Umbilical cord (tissue), 2 donors: ENCODE data around the gene MGAT4B. TPM values are rescaled to one million over a fixed set of nuclear protein-coding genes. Genes with fewer than 3 reads are reported as not detected.

Experiments used
- DNase-seq: peaks from one replicate; pipeline ENCODE4 v3.0.0-alpha.2; 2015; ENCODE audit warnings: low spot score
- total RNA-seq: library from RNA; depleted of rRNA; stranded (reverse); fragments of >200 nt; gene quantifications from one replicate; pipeline ENCODE4 v1.2.3, GENCODE V29; 2014; ENCODE audit warnings: low replicate concordance; ENCODE audit not compliant: insufficient read depth

Gene MGAT4B
- total RNA-seq, 1 donor from 2014 or later, result 43.3 TPM

DNA sequence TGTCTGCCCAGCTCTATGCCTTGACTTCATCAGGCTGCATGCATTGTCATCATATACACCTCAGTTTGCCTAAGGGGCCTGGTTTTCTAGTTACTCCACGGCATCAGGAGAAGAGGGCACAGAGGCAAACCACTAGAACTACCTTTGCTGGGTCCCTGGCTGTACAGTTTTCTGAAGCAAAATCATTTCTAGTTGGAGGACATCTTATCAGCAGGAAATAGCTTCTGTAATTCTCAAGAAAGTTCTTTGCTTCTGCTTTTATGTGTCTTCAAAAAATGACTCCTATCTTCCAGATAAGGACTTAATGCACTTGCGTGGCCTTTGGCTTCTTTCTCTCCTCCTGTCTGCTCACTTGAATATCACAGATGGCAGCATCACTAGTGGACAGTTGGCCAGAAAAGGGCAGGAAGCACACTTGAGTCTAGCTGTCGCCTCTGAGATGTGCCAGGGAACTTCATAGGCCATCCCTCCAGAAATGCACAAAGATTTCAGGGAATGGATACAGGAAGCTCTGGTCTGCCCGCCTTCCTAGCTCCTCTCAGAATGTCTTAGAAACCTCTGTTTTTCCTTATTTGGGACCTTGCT lies 35.3 kb downstream of the MGAT4B start:
- no peak for DNase-seq

DNA sequence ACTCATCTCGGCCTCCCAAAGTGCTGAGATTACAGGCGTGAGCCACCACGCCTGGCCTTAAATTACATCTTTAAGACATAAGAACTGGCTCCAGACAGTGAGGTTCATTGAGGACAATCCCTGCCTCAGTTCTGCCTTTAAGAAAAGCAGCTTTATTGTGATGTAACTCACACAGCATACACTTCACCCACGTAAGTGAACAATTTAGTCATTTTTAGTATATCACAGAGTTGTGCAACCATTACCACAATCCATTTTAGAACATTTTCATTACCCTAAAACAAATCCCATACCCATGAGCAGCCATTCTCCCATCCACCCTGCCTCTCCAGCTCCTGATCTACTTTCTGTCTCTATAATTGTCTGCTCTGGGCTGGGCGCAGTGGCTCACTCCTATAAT lies 36.9 kb downstream of the MGAT4B start:
- no peak for DNase-seq

DNA sequence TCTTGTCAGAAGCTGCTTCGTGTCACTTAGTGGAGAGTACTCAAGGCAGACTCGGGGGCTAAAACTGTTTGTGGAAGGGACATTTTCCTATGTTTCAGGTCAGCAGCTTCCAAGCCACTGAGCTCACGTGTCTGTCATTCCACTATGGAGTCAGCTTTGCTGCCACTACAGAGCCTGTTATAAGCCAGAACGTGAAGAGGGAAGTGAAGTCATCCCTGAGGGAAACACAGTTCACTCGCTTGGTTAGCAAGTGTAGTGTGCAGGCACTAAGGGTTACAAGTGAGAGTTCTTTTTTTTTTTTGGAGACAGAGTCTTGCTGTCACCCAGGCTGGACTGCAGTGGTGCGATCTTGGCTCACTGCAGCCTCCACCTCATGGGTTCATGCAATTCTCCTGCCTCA lies 37.4 kb downstream of the MGAT4B start:
- DNase-seq, result no peak

DNA sequence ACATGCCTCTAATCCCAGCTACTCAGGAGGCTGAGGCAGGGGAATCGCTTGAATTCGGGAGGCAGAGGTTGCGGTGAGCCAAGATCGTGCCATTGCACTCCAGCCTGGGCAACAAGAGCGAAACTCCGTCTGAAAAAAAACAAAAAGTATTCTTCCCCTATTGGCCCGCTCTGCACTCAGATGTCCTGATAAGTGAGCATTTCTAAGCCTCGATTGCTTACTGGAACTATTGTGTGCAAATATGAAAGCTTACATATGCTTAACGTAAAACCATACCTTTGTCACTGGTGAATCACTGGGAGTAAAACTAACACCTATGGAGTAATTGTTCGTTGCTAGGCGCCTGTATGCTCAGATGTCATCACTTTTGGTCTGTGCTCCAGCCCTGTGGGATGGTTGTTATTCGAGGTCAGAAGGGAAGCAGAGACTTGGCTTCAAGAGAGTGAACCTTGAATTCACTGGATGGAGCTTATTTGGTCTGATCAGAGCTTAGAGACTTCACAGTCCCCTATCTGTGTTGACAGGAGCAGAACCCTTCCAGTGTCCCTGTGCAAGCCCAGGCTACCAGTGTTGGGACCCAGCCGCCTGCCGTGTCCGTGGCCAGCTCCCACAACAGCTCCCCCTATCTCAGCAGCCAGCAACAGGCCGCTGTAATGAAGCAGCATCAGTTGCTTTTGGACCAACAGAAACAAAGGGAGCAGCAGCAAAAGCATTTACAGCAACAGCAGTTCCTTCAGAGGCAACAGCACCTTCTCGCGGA lies 38.2 kb downstream of the MGAT4B start:
- no peak for DNase-seq

DNA sequence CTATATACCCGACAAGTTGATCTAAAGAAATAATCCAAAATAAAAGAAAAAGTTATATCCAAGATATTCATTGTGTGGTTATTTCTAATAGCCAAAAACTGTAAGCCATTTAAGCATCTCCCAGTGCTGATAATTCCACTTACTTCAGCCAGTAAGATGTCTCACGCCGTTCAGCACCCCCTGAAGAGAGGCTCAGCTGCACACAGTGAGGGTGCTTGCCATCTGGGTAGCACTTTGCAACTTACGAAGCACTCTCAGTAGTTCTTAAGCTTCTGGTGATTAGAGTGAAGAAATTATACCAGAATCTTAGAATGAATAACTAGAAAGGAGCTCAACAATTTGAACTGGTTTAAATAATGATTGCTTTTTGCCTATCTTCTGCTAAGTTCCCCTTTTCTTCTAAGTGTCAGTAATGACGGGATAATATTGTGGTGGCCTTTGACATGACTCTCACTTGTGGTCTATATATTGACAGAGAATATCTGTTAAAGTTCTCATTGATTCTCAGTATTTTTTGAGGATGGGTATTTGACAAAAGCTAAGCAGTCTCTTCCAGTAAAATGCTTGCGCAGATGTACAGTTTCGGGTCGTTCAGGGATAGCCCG lies 39.1 kb downstream of the MGAT4B start:
- DNase-seq, result no peak

DNA sequence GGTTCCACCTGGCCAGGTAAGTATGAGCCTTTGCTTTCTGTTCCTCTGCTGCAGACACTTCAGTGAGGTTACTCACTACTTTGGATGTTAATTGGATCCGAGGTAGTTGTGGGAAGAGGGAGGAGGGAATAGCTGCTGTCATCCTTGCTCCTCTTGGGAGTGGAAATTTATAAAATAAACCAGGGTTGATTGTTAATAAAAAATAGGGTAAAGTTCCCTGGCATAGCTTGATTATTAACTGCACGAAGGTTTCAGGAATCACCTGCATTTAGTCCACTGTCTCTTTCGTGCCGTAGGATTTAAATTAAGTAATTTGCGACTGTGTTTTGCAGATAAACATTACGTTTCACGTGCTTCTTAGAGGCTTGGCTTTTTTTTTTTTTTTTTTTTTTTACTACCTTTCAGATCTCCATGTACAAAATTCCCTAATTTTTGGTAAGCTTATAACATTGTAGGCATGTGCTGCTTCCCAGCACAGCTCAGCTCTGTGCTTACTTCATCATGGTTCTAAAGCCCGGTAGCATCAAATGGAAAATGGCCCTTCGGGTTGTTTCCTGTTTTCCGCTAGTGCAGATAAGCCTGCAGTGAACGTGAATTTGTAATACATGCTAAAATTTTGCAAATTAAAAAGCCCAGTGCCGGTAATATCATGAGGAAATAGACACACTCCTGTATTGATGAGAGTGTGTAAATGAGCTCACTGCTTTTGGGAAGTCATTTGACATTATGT lies 39.8 kb downstream of the MGAT4B start:
- DNase-seq, result no peak

DNA sequence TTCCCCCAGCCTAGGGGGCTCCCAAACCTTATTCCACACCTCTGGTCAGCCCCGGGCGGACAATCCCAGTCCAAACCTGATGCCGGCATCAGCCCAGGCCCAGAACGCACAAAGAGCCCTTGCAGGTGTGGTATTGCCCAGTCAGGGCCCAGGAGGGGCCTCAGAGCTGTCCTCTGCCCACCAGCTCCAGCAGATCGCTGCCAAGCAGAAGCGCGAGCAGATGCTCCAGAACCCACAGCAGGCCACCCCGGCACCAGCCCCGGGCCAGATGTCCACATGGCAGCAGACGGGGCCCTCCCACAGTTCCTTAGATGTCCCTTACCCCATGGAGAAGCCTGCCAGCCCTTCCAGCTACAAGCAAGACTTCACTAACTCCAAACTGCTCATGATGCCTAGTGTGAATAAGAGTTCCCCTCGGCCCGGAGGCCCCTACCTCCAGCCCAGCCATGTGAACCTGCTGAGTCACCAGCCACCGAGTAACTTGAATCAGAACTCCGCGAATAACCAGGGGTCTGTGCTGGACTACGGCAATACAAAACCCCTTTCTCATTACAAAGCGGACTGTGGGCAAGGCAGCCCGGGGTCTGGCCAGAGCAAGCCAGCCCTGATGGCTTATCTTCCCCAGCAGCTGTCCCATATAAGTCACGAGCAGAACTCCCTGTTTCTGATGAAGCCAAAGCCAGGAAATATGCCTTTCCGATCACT lies 40.5 kb downstream of the MGAT4B start:
- no peak for DNase-seq

DNA sequence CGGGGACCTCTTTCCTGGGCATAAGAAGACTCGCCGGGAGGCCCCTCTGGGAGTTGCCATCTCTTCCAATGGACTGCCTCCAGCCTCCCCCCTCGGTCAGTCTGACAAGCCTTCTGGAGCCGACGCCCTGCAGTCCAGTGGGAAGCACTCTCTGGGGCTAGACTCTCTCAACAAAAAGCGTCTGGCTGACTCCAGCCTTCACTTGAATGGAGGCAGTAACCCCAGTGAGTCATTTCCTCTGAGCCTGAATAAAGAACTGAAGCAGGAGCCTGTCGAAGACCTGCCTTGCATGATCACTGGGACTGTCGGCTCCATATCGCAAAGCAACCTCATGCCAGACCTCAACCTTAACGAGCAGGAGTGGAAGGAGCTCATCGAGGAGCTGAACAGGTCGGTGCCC lies 41.3 kb downstream of the MGAT4B start:
- peak; percentile 67 for DNase-seq

DNA sequence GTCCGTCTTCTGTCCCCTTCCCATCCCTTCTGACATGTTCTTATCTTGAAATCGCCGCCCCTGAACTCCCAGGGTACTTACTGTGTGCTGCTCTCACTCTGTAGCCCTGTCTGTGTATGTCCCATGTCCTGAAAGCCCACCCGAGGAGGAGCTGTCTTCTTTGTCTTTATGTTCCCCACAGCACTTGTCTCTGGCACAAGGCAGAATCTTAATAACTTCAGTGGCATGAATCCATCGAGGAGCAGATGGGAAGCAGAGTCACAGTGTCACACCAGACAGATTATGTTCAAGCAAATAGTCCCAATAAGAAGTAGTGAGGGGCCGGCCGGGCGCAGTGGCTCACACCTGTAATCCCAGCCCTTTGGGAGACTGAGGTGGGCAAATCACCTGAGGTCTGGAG lies 42.6 kb downstream of the MGAT4B start:
- no peak for DNase-seq

DNA sequence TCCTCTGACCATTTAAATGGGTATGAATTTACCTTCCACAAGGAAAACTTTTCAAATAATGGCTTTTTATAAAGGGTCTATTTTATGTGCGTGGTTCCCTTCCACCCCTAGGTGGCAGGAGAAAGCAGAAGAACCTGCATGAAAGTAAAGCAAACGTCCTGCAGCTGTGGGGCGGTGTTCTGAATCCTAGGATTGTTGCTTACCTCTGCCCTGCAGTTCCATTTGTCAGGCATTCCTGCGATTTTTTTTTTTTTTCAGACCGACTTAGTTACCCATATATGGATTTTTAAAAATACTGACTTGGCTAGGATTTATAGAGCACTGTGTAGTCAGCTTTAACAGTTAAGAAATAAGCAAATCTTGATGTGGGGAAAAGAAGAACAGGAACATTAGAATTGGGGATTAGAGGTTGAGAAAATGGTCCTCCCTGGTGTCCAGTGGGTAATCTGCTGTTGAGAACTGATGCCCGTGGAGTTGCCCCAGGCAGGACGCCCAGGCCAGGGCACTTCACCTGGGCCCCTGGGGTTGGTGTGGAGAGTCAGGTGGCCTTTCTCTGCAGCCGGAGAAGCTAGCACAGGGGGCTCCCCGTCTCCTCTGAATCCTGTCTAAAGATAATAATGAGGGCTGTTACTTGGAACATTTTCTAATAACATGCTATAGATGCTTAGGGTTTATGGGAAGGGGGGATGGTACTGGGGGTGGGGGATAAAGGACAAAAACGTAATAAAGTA lies 43.3 kb downstream of the MGAT4B start:
- DNase-seq, result peak; percentile 84

DNA sequence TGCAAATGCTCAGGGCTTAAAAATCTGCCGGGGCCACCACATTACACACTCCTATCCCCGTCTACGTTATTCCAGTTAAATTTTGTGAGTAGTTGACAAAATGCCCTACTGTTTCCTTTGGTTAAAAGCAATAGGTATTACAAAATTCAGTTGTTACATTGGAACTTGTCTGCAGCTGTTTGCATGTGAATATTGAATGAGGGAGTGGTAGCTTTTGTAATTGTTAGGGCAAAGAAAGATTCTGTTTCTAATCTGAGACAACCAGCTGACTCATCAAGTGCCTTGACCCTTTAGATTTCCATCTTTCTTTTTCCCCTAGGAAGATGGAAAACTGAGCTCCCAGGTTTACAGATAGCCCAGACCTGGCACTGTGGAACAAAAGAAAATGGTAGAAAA lies 43.9 kb downstream of the MGAT4B start:
- DNase-seq, result no peak

DNA sequence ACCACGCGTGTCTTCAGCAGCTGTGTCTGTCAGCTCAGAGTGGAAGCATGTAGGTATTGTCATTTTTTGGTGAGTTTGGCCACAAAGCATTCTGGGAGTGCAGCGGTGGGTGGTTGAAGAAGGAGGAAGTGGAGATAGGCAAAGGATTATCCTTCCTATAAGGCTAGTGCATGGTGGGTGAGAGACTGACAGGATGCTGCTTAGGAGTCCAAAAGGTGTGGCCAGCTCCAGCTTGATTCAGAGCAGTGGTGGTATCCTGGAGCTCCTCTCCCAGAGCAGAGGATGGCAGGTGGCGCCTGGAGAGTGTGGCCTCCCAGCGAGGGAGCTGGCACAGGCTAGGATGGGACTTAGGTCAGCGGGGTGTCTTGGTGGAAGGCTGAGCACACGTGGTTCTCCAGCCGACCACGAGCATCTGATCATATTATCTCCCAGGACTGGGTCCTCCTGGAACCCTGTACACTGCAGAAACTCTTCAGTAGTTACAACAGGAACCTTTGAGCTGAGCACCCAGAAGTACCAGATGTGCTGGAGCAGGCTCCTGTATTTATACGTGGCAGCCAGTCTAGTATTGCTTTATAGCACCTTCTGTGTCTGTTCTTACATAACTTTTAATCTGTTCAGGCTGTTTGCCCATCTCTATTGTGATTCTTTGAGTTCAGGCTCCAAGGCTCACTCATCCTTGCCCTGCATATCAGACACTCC lies 44.4 kb downstream of the MGAT4B start:
- no peak for DNase-seq

DNA sequence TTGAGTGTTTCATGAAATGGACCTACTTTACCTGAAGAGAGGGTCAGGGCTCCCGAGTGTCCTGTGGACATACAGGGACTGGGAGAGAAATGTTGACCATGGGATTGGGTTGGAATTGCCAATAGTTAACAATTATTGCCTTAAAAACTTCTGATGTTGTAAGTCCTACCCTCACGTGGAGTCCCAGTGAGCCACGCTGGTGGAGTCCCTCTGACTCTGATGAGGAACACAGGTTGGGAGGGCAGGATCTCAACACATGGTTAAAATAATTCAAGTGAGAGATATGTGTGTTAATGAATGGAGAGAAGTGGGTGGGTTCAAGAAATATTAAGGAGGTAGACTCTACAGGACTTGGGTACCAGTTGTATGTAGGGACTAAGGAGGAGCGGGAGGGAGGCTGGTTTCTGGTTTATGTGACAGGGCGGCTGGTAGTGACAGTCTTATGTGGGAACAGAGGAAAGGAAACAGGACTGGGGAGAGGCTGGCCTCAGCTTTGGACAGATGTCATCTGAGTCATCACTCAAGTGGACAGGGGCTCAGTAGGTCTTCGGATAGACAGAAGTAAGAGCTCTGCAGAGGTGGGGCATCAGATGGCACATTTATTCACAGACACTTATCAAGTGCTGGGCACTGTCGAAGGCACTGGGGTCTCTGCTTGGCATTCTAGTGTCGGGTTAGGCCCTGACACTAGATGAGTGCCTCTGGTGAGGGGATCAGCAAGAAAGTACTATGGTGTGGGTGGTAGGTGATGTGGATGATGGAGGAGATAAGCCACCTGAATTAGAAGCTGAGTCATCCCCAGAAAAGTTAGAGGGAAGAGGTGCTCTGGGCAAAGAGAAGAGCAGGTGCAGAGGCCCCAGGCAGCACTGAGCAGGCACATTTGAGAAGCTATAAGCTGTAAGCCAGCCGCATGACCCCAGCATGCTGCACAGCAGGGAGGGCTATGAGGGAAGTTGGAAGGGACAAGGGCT lies 46.8 kb downstream of the MGAT4B start:
- DNase-seq, result no peak

DNA sequence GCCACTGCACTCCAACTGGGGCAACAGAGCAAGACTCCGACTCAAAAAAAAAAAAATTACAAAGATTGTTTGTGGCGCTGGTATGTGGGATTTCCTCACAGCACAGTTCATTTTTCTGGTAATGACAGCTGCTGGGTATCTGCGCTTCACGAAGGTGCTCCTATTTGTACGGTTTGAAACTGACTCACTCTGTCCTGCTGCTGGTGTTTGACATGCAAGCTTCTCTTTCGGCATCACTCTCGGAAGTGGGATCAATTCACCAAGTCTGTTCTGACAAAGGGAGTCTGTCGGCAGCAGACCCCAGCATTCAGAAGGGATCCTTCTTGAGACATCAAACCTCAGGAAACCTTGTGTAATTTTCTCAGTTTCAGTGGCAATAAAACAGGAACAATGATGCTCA lies 47.7 kb downstream of the MGAT4B start:
- no peak for DNase-seq

DNA sequence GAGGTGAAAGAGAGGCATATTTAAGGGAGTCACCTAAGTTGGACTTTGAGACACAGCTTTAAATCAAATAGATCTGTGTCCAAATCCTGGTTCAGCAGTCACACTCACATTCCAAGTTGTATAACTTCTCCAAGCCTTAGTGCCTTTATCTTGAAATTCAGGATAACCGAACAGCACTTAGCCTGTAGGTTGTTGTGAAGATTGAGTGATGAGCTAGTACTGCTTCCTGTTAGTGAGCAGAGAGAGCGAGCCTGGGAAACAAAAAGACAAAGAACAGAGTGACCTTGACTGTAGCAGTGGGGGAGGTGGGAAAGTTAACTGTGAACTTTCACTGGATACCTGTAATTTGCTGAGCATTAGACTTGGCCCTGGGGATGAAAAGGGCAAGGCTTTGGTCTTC lies 51.6 kb downstream of the MGAT4B start:
- DNase-seq, result no peak

DNA sequence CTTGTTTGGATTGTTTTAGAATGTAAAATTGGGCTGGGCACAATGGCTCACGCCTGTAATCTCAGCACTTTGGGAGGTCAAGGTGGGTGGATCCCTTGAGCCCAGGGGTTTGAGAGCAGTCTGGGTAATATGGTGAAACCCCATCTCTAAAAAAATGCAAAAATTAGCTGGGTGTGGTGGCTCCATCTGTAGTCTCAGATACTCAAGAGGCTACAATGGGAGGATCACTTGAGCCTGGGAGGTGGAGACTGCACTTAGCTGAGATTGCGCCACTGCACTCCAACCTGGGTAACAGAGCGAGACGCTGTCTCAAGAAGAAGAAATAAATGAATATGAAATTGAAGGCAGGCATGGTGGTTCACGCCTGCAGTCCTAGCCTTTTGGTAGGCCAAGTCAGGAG lies 52.7 kb downstream of the MGAT4B start:
- no peak for DNase-seq

DNA sequence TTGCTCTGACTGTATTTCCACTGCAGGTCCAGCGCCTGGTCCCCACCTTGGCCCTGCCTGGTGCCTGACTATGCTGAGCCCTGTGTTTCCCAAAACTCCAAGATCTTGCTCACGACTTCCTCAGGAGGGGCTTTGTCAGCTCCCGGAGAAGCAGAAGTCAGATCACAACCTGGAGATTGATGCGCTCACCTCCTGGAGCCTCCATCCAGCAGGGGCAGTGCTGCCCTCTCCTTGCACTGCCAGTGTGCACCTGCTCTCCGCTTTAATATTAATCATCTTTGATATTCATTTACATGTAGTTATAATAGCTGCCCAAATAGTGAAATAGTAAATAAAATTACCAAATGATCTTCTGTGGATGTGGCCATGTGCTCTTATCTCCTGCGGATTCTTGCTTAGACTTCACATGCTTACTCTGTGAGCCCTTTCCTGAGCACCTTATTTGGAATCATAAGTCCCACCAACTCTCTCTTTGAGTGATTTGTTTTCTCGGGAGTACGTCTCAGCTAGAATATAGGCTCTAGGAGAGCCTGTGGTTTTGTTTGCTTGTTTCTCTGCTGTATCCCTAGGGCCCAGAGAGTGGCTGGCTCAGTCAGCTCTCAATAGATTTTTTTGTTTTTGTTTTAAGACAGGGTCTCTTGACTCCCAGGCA lies 56.7 kb downstream of the MGAT4B start:
- no peak for DNase-seq

DNA sequence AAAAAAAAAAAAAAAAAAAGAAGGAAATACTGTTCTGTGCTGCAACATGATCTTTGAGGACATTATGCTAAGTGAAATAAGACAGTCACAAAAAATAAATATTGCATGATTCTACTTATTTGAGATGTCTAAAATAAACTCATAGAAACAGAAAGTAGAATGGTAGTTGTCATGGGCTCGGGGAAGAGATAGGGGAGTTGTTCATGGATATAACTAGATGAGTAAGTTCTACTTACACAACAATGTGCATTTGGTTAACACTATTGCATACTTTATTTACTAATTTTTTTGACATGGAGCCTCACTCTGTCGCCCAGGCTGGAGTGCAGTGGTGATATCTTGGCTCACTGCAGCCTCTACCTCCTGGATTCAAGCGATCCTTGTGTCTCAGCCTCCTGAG lies 58.9 kb downstream of the MGAT4B start:
- no peak for DNase-seq
